Measurements from ENCODE around the gene ACTN4. TPM values are rescaled to one million over a fixed set of nuclear protein-coding genes. Genes with fewer than 3 reads are reported as not detected.

ACTN4 gene
- total and polyA plus RNA-seq, 2 of the 4 experiments (the other 2 are of a cell fraction) = 541 to 659 TPM

DNA sequence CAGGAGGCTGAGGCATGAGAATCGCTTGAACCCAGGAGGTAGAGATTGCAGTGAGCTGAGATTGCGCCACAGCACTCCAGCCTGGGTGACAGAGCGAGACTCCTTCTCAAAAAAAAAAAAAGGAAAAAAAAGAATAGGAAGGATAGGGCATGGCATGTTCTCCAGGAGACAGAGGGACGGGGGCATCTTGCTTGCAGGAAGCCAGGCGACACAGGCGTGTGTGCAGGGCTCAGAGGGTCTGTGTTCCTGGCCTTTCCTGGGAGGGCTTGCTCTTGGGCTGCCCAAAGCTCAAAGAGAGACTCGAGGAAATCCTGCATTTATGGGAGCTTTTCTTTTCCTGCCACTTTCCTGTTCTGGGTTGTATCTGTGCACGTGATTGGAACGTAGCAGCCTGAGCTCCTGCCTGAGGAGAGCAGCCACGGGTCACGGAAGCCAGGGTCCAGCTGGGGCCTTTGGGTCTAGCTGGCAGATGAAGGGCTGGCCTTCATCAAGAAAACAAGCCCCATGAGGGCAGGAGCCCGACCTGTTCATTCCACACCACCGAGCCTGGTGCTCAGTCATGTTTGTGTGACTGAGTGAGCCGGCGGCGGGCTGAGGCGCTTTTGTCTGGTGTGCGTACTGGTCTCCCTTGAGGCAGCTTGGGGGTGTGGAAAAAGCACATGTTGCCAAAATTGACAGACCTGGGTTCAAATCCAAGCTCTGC lies 52.3 kb downstream of the ACTN4 start:
- Histone ChIP-seq H3K79me1 (ENCODE audit: low read depth in 1 of 2, low read length in 2 of 2) (peaks cover 0 to 97% of the 10 kb centered on the region in 2 experiments; a peak in 3 of 4 replicates), H2AK5ac (ENCODE audit: low read depth, low read length) (no peak overlapping the region; the same call in 1 of the 2 replicates), H3K4ac (ENCODE audit: low read depth, low read length) (no peak overlapping the region), H3K56ac (ENCODE audit: extremely low read depth, insufficient read depth, low read length) (no peak overlapping the region; the same call in 1 of the 2 replicates), H2BK5ac (ENCODE audit: low read depth, low read length, poor library complexity, severe bottlenecking) (no peak overlapping the region), H3K23ac (ENCODE audit: low read depth, low read length) (no peak overlapping the region), H4K91ac (ENCODE audit: insufficient read depth, low read depth, low read length) (no peak overlapping the region), H3K27me3 (ENCODE audit: control insufficient read depth, insufficient read depth, low read length) (no peaks in the 10 kb centered on the region), H4K20me1 (ENCODE audit: insufficient read depth, low read length) (peaks cover 94% of the 10 kb centered on the region), H3K18ac (ENCODE audit: low read depth, low read length) (no peak overlapping the region), H2AK9ac (replicated peaks; ENCODE audit: low read depth, low read length, poor library complexity) (no peak overlapping the region), H2AFZ (replicated peaks; ENCODE audit: low read length, poor library complexity) (no peak overlapping the region), H2BK15ac (ENCODE audit: low read depth, low read length) (no peak overlapping the region), H3K27ac (ENCODE audit: insufficient read depth, low read length) (peak overlapping the region; percentile 0; the same call in 1 of the 2 replicates), H2BK20ac (ENCODE audit: low read depth, low read length) (no peak overlapping the region), H4K8ac (ENCODE audit: low read depth in 2 of 2, low read length in 2 of 2) (peak overlapping the region in 1 of 2 experiments; percentile 14; a peak in 1 of 4 replicates), H3K9me1 (ENCODE audit: insufficient read depth, low read length) (peaks cover 35% of the 10 kb centered on the region), H3K9ac (ENCODE audit: low read depth, low read length) (no peak overlapping the region), H3K9me3 (ENCODE audit: control insufficient read depth, insufficient read depth, low read length) (no peaks in the 10 kb centered on the region), H3K4me2 (ENCODE audit: low read depth, low read length) (no peak overlapping the region), H2BK120ac (ENCODE audit: low read depth, low read length) (no peak overlapping the region), H3K36me3 (ENCODE audit: control insufficient read depth, insufficient read depth, low read length) (peaks cover 60% of the 10 kb centered on the region), H3K4me1 (ENCODE audit: control insufficient read depth, insufficient read depth, low read length) (peaks cover 13% of the 10 kb centered on the region), H3K14ac (replicated peaks; ENCODE audit: low read depth, low read length) (no peak overlapping the region), H3K4me3 (ENCODE audit: insufficient read depth, low read depth, low read length) (no peak overlapping the region), H4K5ac (ENCODE audit: low read depth, low read length) (no peak overlapping the region)
- BruUV-seq (replicated peaks) = no TSS peak
- ChIA-PET CTCF (no interaction called here), POLR2A (ENCODE audit: unreplicated experiment) (no interaction called here)
- dilution Hi-C loops (cut with HindIII; ENCODE audit: low sequenced_read_pairs, unreplicated experiment) = no loop called here
- 95% methylated on average over 8 of the region's 18 CpGs; no CpG with 5 or more reads in 1 of the 2 experiments for WGBS, 2 experiments (ENCODE audit: extremely low coverage in 2 of 2, insufficient read length in 1 of 2)
- in situ Hi-C loops (cut with MboI; ENCODE audit: low sequenced_read_pairs) = no loop called here
- DNase-seq (no peak), ATAC-seq (ENCODE audit: low read depth) (no peak)
- intact Hi-C loops (cut with micrococcal nuclease) = no loop called here
- no peak for TF ChIP-seq BHLHE40 (IDR thresholded peaks at IDR 0.05; ENCODE audit: low read depth, low read length)
- no peak for TF ChIP-seq FOS (IDR thresholded peaks at IDR 0.05; ENCODE audit: low read depth, low read length)
- TF ChIP-seq SMC3 (IDR thresholded peaks at IDR 0.05; ENCODE audit: low read depth, low read length) = no peak
- no peak for TF ChIP-seq RAD21 (IDR thresholded peaks at IDR 0.05; ENCODE audit: low read length)
- TF ChIP-seq MAZ (IDR thresholded peaks at IDR 0.05; ENCODE audit: borderline replicate concordance, low read depth, low read length) = no peak
- no peak for TF ChIP-seq MAFK (IDR thresholded peaks at IDR 0.05; ENCODE audit: low read depth, low read length)
- no peak for TF ChIP-seq CTCF (conservative IDR thresholded peaks at IDR 0.05; ENCODE audit: low read depth, low read length)
- no peak for TF ChIP-seq MXI1 (IDR thresholded peaks at IDR 0.05; ENCODE audit: borderline replicate concordance, low read depth, low read length)
- TF ChIP-seq, protein P1, sequence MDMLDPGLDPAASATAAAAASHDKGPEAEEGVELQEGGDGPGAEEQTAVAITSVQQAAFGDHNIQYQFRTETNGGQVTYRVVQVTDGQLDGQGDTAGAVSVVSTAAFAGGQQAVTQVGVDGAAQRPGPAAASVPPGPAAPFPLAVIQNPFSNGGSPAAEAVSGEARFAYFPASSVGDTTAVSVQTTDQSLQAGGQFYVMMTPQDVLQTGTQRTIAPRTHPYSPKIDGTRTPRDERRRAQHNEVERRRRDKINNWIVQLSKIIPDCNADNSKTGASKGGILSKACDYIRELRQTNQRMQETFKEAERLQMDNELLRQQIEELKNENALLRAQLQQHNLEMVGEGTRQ (IDR thresholded peaks at IDR 0.05; ENCODE audit: low read depth, low read length) = no peak
- TF ChIP-seq, protein P2, sequence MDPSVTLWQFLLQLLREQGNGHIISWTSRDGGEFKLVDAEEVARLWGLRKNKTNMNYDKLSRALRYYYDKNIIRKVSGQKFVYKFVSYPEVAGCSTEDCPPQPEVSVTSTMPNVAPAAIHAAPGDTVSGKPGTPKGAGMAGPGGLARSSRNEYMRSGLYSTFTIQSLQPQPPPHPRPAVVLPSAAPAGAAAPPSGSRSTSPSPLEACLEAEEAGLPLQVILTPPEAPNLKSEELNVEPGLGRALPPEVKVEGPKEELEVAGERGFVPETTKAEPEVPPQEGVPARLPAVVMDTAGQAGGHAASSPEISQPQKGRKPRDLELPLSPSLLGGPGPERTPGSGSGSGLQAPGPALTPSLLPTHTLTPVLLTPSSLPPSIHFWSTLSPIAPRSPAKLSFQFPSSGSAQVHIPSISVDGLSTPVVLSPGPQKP (IDR thresholded peaks at IDR 0.05; ENCODE audit: borderline replicate concordance, low read depth, low read length) = no peak
- no peak for TF ChIP-seq POLR2A (IDR thresholded peaks at IDR 0.05; ENCODE audit: low read depth, low read length)
- TF ChIP-seq RCOR1 (IDR thresholded peaks at IDR 0.05; ENCODE audit: insufficient replicate concordance, low read length) = no peak
- TF ChIP-seq CEBPB (IDR thresholded peaks at IDR 0.05; ENCODE audit: low read depth, low read length) = no peak
- TF ChIP-seq RFX5 (IDR thresholded peaks at IDR 0.05; ENCODE audit: low read depth, low read length) = no peak
- no peak for TF ChIP-seq CHD1 (IDR thresholded peaks at IDR 0.05; ENCODE audit: low read depth, low read length)

All from IMR-90 (cell line).